HG03196 (cell line): ENCODE data around the gene GTPBP4.

ENCODE experiments used
- ATAC-seq: cut with Tn5 transposase; IDR thresholded peaks from one replicate; pipeline ENCODE4 v1.9.1; 2021; ENCODE audit not compliant: unreplicated experiment

The GTPBP4 gene

GRCh38 chr10:966466-967235, 21.6 kb upstream of the GTPBP4 start:
- no peak for ATAC-seq

- no peak for ATAC-seq
These were observed 19.6 kb upstream of the GTPBP4 start for GRCh38 chr10:968546-969199.

DNA sequence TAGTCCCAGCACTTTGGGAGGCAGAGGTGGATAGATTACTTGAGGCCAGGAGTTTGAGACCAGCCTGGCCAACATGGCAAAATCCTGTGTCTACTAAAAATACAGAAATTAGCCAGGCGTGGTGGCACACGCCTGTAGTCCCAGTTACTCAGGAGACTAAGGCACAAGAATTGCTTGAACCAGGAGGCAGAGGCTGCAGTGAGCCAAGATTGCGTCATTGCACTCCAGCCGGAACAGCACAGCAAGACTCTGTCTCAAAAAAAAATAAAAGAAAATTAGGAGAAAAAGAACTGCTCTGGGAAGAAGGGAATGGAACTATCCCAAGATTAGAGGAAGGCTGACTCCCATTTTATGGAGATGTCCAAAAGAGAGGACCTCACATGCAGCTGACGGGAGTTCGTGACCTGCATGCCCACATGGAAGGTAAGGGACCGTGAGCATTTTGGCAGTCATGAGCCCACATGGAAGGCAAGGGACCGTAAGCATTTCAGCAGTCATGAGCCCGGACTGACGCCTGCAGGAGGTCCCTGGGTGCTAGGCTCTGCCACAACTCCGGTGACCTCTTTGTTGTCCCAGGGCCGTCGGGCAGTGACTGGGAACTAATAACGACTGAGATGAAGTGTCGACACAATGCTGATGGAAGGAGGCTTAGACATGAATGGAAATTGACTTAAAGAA, 18.6 kb upstream of the GTPBP4 start:
- no peak for ATAC-seq

DNA sequence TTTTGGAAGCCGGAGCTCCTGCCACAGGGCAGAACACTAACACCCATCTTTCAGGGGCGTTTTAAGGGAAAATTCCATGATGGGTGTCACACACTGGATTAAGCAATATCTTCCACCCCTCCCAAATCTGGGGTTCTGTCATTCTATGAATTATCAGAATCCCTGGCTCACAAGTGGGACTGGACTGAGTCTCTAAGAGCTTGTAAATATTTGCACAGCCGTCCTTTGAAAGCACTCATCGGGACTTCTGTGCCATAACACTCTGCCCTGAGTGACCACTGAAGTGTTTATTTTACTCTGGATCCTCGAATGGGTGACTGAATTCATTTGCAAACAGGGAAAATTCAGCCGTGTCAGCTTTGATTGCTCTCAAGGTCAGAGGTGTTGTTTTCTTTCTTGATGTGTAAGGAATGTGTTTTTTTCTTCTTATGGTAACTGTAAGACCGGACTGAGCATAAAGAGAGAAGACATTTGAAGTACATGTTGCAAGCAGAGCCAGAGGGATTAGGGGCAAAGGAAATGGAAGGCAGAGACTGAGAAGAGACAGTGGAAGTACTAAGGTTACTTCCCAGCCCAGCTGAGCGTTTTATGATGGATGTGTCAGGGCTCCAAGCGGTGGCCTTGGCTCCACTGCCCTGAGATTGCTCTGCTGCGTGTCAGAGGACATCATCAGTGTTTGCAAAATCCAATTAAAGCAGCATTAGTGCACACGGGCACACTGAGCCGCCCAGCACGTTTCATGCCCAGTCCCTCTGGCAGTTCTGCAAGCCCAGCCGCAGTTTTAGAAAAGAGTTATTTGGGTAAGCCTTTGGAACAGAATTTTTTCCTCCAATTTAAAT, 17.7 kb upstream of the GTPBP4 start:
- ATAC-seq, result no peak

DNA sequence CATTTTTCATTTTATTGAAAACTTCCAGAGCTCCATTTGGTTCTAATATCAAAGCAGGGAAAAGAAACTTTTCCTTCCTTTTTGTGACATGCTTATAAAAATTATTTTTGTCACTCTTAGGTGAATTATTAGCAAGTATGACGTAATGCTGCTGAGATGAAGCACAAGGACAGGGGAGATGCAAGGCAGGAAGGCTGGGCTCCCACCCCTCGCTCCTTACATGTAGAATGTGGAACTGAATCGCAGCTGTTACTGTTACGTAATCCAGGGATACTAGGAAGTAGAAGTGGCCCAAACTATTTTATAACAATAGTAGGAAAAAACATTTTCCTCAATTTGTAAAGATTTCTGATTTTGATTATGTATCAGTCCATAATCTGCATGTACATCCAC, 17.1 kb upstream of the GTPBP4 start:
- ATAC-seq, result no peak

DNA sequence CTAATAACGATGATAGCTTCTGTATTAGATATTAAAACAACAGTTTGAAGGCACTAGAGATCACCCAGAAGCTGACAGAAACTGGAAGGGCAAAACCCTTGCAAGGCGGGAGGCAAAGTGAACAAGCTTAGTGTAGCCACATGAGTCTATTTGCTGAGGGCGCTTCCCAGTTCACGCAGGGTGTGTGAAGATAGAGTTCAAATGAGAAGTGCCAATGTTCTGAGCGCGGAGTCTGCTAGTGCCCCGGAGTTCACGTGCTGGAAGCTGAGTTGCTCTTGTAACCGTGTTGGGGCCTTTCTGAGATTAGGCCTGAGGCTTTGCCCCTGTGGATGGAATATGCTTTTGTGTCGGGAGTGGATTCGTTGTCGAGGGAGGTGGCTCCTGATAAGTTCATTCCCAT, 16.6 kb upstream of the GTPBP4 start:
- ATAC-seq, result no peak

DNA sequence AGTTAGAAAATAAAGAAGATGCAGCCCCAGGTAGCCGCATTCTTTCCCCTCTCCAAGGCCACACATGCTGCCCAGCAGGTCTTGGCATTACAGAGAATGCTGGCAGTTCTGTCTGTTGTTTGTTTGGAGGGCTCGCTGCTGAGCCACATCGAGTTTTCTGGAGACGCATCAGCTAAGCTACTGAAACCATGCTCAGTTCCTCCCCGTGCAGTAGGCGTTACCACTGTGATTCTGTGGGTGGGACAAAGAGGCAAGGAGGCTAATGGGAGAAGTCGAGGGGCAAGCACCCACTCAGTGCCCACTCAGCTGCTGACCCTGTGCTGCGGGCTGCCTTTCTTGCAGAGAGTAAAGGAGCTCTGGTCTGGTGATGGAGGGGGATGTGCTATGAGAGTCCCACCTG, 15.5 kb upstream of the GTPBP4 start:
- no peak for ATAC-seq

GRCh38 chr10:974038-974784, 14.0 kb upstream of the GTPBP4 start:
- ATAC-seq, result no peak

DNA sequence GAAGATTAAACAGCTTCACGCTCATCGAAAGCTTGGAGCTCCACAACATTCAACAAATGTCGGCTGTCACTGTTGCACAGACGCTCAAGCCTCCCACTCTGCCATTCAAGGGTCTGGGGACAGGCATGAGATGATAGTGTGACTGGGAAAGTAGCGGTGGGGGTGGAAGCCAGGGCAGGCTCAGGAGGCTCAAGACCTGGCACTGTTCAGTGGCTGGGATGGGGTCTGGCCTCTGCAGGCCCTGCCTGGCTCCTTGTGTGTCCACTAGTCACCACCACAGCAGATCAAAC, 13.5 kb upstream of the GTPBP4 start:
- ATAC-seq, result no peak

DNA sequence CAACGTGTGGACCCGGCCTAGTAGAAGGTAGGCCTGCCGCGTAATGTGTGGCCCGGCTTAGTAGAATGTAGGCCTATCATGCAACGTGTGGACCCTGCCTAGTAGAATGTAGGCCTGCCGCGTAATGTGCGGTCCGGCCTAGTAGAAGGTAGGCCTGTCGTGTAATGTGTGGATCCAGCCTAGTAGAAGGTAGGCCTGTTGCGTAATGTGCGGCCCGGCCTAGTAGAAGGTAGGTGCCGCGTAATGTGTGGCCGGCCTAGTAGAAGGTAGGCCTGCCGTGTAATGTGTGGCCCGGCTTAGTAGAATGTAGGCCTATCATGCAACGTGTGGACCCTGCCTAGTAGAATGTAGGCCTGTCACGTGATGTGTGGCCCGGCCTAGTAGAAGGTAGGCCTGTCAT, 11.9 kb upstream of the GTPBP4 start:
- ATAC-seq, result no peak

GRCh38 chr10:978826-979421, 9.3 kb upstream of the GTPBP4 start:
- no peak for ATAC-seq

DNA sequence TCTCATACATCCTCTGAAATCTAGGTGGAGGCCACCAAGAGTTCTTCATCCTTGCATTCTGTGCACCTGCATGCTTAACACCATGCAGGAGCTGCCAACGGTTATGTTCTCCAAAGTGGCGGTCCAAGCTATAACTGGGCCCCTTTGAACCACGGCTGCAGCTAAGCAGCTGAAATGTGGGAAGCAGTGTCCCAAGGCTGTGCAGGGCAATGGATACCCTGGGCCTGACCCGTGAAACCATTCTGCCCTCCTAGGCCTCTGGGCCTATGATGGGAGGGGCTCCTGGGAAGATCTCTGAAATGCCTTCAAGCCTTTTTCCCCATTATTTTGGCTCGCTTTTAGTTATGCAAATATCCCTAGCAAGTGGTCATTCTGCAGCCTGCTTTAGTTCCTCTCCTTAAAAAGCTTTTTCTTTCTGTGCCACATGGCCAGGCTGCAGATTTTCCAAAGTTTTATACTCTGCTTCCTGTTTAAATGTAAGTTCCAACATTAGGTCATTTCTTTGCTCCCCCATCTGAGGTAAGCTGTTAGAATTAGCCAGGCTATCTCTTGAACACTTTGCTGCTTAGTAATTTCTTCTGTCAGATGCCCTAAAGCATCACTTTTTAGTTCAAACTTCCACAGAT, 7.7 kb upstream of the GTPBP4 start:
- ATAC-seq, result no peak

- ATAC-seq, result no peak
These were observed 4.8 kb upstream of the GTPBP4 start for GRCh38 chr10:983401-983800.

GRCh38 chr10:983971-984655, 4.1 kb upstream of the GTPBP4 start:
- ATAC-seq, result no peak

GRCh38 chr10:985361-985760, 2.9 kb upstream of the GTPBP4 start:
- no peak for ATAC-seq

DNA sequence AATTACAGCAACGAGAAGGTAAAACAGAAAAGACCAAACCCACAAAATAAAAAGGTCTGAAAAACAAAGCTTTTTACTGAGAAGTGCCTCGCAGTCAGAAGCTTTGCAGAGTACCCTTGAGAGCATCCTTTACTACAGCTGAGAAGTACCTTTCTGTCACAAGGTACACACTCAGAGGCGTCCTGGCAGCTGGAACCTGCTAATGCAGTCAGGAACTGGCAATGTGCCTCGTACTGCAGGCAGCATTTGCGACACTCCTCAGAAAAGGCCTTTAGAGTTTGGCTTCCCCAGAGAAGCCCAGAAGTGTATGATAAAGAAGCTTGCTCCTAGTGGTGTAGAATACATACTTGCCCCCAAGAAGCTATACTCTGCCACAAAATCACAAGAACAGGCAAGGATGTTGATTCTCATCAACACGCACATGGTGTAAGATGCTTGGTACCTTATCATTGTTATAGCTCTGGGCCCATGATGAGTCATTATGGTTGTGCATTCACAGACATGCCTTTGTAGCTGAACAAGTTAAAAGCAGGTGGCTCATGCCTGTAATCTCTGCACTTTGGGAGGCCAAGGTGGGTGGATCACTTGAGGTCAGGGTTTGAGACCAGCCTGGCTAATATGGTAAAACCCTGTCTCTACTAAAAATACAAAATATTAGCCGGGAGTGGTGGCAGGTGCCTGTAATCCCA, 2.0 kb upstream of the GTPBP4 start:
- ATAC-seq, result no peak

DNA sequence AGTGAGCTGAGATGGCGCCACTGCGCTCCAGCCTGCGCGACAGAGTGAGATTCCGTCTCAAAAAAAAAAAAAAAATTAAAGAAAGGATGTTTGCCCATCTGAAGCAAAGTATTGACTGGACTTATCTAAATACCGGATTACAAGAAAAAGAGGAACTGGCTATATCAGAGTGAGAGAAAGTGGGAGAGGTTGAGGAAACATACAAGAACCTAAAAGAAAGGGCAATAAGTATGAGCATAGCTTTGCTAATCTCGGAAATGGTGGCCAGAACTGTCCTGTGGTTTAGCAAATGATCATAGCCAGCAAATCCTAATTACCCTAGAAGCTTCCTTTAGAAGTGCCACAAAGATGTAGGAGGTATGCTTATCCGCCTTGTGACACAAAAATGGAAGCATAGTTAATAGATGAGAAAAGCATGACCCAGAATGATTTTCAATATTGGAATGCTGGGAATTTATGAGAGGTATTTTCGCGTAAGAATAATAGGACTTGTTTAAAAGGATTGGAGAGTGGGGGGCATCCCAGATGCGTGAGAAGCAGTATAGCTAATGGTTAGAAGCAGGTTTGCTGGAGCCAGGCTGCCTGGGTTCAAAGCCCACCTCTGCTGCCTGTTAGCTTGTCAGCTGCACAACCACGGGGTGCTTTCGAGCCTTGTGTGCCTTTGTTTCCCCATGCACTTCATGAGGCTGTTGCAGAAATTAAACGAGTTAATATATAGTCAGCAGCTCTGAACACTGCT, 1.2 kb upstream of the GTPBP4 start:
- ATAC-seq, result no peak

- no peak for ATAC-seq
These were observed 689 bp upstream of the GTPBP4 start for GRCh38 chr10:987620-987869.
